GM19238 (cell line): ENCODE measurements around the gene KDM1B.

ENCODE experiments used
- DNase-seq: peaks from one replicate; pipeline ENCODE4 v3.0.0; 2011; ENCODE audit warnings: low spot score; ENCODE audit not compliant: insufficient read length

KDM1B gene

GRCh38 chr6:18155150-18155863 is at the start of gene KDM1B:
KDM1B (plus strand) TSS chr6:18155422; CDS start chr6:18159896, 4,474 bp downstream.
- DNase-seq, result peak; percentile 95

GRCh38 chr6:18107061-18107460 is 48.2 kb upstream of the KDM1B start:
- DNase-seq, result no peak

- DNase-seq, result no peak
Measured at GRCh38 chr6:18110162-18110561, 45.1 kb upstream of the KDM1B start.

- DNase-seq, result no peak
Measured at GRCh38 chr6:18115356-18115755, 39.9 kb upstream of the KDM1B start.

GRCh38 chr6:18117136-18117535 is 38.1 kb upstream of the KDM1B start:
- DNase-seq, result no peak

- no peak for DNase-seq
Measured at GRCh38 chr6:18118330-18118729, 36.9 kb upstream of the KDM1B start.

- DNase-seq, result no peak
Measured at GRCh38 chr6:18119236-18119635, 36.0 kb upstream of the KDM1B start.

GRCh38 chr6:18121580-18122127 is 33.6 kb upstream of the KDM1B start:
- DNase-seq, result no peak

- DNase-seq, result peak; percentile 65
Measured at GRCh38 chr6:18122128-18123093, 32.8 kb upstream of the KDM1B start, which contains the start of gene NHLRC1. NHLRC1 (minus strand) TSS chr6:18122677; CDS start chr6:18122606, 71 bp downstream.

GRCh38 chr6:18126121-18126520 is 29.1 kb upstream of the KDM1B start:
- DNase-seq, result no peak

- no peak for DNase-seq
Measured at GRCh38 chr6:18132346-18132745, 22.9 kb upstream of the KDM1B start.

- DNase-seq, result no peak
Measured at GRCh38 chr6:18135171-18135570, 20.1 kb upstream of the KDM1B start.

- no peak for DNase-seq
Measured at GRCh38 chr6:18136260-18136659, 19.0 kb upstream of the KDM1B start.

GRCh38 chr6:18138906-18139305 is 16.3 kb upstream of the KDM1B start:
- DNase-seq, result no peak

GRCh38 chr6:18139935-18140621 is 15.1 kb upstream of the KDM1B start:
- DNase-seq, result no peak

- DNase-seq, result no peak
Measured at GRCh38 chr6:18141805-18142590, 13.2 kb upstream of the KDM1B start.

- DNase-seq, result no peak
Measured at GRCh38 chr6:18142591-18142861, 12.7 kb upstream of the KDM1B start.

- no peak for DNase-seq
Measured at GRCh38 chr6:18147160-18147559, 8.1 kb upstream of the KDM1B start.

- no peak for DNase-seq
Measured at GRCh38 chr6:18147616-18148015, 7.6 kb upstream of the KDM1B start.

GRCh38 chr6:18148304-18149025 is 6.8 kb upstream of the KDM1B start:
- DNase-seq, result no peak
